CD4-positive, alpha-beta T cell treated with Interleukin-6 for 4 hours (primary cell): ENCODE results near the gene PSORS1C1.
"Not testable (repeated sequence)": the region's sequence is repeated elsewhere in the genome, so short reads cannot be mapped to it uniquely, and the experiment has no call there.

Experiments
- DNase-seq: peaks from one replicate; pipeline ENCODE4 v3.0.0-alpha.2; 2020; ENCODE audit warnings: mixed read lengths

PSORS1C1 gene

DNA sequence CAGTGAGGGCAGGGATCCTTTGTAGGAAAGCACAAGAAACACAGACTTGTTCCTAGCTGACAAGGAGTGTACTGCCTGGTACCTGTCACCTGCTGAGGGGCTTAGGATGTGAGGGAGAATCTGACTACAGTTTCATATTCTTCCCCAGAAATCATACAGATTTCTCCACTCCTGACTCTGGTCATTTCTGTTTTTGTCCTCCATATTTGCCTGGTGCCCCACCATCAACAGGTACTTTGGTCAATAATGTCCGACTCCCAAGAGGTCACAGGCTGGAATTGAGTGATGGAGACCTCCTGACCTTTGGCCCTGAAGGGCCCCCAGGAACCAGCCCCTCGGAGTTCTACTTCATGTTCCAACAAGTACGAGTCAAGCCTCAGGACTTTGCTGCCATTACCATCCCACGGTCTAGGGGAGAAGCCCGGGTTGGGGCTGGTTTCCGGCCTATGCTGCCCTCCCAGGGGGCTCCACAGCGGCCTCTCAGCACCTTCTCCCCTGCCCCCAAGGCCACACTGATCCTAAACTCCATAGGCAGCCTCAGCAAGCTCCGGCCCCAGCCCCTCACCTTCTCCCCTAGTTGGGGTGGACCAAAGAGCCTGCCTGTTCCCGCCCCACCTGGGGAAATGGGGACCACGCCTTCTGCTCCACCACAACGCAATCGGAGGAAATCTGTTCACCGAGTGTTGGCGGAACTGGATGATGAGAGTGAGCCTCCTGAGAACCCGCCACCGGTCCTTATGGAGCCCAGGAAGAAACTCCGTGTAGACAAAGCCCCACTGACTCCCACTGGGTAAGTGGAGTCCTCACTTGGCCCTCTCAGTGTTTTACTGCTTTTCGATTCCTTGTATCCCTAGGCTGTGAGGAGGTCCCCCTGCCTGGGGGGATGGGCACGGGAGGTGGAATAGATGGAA lies 46.9 kb downstream of the PSORS1C1 start:
- no peak for DNase-seq

GRCh38 chr6:31162463-31163165 lies 48.0 kb downstream of the PSORS1C1 start:
- DNase-seq, result no peak

GRCh38 chr6:31163922-31164321 lies 49.3 kb downstream of the PSORS1C1 start:
- DNase-seq, result no peak

DNA sequence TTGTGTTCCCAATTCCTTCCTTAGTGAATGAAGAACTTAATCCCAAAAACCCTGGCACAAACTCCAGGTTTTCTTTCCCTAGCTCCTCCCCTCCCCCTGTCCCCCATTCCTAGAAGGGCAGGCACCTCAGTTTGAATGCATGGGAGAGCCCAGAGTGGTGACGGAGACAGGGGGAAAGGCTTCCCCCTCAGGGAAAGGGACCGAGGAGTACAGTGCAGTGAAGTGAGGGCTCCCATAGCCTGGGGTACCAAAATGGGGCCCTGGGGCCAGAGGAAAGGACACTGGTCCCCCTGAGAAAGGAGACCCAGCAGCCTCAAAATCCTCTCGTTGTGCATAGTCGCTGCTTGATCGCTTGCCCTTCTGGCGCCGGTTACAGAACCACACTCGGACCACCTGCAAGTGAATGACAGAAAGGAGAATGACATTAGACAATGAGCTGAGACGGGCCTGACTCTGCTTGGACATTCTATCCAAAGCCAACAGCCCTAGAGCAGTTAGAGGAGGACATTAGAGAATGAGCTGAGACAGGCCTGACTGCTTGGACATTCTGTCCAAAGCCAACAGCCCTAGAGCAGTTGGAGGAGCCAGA lies 50.0 kb downstream of the PSORS1C1 start:
- DNase-seq, result not testable (repeated sequence)

DNA sequence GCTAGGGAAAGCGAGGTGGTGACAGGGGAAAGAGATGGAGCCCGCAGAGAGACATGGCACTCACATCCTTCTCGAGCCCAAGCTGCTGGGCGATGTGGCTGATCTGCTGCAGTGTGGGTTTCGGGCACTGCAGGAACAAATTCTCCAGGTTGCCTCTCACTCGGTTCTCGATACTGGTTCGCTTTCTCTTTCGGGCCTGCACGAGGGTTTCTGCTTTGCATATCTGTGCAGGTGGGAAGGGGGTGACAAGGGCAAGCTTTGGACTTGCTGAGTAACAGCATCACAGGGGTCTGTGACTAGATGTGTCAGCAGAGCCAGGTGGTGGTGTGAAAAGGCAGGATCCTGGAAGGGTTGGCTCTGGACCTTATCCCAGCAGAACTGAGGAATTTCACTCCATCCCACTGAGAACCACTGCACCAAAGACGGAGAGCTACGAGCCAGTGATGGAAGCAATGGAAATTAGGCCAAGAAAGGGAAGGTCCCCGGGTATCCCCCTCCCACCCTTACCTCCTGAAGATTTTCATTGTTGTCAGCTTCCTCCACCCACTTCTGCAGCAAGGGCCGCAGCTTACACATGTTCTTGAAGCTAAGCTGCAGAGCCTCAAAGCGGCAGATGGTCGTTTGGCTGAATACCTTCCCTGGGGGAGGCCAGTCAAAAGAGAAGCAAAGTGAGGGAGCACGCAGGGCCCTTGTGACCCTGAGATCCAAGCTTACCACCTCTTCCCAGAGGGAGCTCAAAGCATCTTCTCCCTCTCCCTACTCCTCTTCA lies 50.6 kb downstream of the PSORS1C1 start:
- not testable (repeated sequence) for DNase-seq

- DNase-seq, result no peak
These were observed 51.4 kb downstream of the PSORS1C1 start for GRCh38 chr6:31165986-31166385.

- DNase-seq, result no peak
These were observed 54.0 kb downstream of the PSORS1C1 start for GRCh38 chr6:31168606-31169005.

- no peak for DNase-seq
These were observed 54.7 kb downstream of the PSORS1C1 start for GRCh38 chr6:31169123-31169857.

- not testable (repeated sequence) for DNase-seq
These were observed 55.4 kb downstream of the PSORS1C1 start for GRCh38 chr6:31169858-31170599.

- DNase-seq, result no peak
These were observed 55.9 kb downstream of the PSORS1C1 start, which contains the start of gene POU5F1 for GRCh38 chr6:31170600-31170881. POU5F1 (minus strand) TSS chr6:31170682; CDS start chr6:31170620, 62 bp downstream.

- DNase-seq, result no peak
These were observed 56.5 kb downstream of the PSORS1C1 start for GRCh38 chr6:31170987-31171671.

DNA sequence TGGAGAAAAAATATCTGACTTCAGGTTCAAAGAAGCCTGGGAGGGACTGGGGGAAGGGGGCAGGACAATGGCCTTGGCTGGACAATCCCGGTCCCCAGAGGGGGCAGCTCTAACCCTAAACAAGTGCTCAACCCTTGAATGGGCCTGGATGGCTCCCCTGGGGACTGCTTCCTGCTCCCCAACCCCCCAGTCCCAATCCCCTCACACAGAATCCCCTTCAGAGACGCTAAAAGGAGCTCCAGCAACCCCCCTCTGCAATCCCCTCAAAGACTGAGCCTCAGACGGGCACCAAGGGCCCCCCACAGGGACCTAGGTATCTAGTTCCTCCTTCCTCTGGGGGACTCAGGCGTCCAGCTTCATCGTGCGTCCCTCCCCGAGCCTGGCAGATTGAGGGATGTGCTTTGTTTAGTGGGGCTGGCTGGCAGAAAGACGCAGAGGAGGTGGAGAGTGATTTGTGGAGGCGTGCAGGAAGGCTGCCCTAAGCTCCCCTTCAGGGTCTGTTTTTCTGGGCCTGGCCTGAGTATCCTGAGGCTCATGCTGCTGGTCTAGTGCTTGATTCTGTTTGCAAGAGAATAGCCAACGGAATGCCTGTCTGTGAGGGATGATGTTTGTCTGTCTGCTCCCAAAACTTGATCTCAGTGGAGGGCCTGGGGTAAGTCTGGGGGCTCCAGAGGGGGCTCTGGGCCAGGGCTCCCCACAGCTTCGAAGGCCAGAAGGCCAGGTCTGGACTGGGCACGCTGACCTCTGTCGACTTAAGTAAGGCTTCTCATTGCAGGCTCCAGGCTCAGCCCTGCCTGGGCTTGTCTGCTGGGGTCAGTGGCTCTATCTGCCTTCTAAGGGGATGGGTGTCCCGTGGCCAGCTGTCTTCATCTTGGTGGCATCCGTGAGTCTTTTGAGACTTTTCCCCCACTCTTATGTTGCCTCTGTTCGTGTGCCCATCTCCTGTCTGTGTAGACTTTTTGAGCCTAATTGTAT lies 57.6 kb downstream of the PSORS1C1 start:
- DNase-seq, result no peak

DNA sequence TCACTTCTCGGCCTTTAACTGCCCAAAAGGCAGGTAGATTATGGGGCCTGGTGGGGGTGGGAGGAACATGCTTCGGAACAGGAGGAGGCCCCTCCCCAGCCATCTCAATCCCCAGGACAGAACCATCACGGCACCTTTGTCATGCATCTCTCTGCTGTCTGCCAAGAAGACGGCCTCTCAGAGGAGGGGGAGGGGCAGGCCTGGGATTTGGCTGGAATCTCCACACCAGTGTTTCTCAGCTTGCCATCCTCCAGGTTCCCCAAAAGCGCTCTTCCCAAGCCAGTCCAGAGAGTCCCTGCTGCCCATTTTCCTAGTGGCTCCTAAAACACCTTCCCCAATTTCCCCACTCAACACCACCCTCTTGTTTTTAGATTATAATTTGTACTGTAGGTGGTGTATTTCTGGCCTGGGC lies 58.4 kb downstream of the PSORS1C1 start:
- no peak for DNase-seq

DNA sequence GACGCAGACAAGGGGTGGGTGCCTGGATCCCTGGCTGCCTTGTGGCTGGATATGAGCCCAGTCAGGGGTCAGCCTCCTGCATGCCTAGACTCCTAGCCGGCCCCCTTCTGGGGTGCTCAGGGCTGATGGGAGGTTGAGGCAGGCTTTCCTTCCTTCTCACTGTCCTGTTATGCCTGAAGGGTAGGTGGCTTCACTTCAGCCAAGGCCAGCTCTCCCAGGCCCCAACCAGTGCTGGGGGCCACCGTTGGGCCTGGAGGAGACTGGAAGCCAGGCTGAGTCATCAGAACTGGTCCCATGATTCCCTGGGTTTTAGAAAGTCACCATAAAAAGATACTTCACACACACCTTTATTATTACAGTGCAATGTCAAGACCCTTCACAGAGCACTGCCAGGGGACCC lies 58.8 kb downstream of the PSORS1C1 start:
- DNase-seq, result no peak

- no peak for DNase-seq
These were observed 59.8 kb downstream of the PSORS1C1 start for GRCh38 chr6:31174378-31174777.

DNA sequence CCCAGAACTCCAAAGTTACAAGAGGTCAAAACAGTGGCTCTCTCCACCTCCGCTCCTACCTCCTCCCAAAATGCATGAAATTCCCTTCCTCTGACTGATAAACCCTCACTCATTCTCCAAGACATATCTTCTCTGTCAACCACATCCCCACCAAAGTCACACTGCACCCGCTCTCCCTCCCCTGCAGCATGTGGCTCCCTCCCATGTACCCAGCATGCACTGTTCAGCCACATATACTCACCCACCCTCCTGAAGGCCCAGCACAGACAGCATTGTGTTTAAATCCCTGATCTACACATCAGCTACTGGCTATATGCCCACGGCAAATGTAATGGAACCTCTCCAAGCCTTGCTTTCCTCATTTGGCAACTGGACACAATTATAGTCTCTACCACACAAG lies 61.4 kb downstream of the PSORS1C1 start:
- DNase-seq, result no peak

GRCh38 chr6:31178143-31179041 lies 63.8 kb downstream of the PSORS1C1 start:
- DNase-seq, result no peak

GRCh38 chr6:31179042-31179386 lies 64.4 kb downstream of the PSORS1C1 start:
- DNase-seq, result no peak

GRCh38 chr6:31179896-31180295 lies 65.3 kb downstream of the PSORS1C1 start:
- DNase-seq, result no peak
